GM21737 (cell line): Measurements from ENCODE around the gene GUSB.

Experiments used
- ATAC-seq: cut with Tn5 transposase; IDR thresholded peaks from one replicate; pipeline ENCODE4 v1.9.1; 2021; ENCODE audit warnings: mild to moderate bottlenecking, moderate library complexity; ENCODE audit not compliant: unreplicated experiment

Gene GUSB

GRCh38 chr7:65938336-65938895 lies 43.6 kb downstream of the GUSB start:
- ATAC-seq = no peak

- no peak for ATAC-seq
These were observed 44.7 kb downstream of the GUSB start for GRCh38 chr7:65937296-65937695.

GRCh38 chr7:65931685-65932084 lies 50.3 kb downstream of the GUSB start:
- no peak for ATAC-seq

GRCh38 chr7:65927489-65928448 lies 54.2 kb downstream of the GUSB start:
- no peak for ATAC-seq

- ATAC-seq = no peak
These were observed 55.4 kb downstream of the GUSB start for GRCh38 chr7:65926588-65926987.

- no peak for ATAC-seq
These were observed 57.0 kb downstream of the GUSB start for GRCh38 chr7:65925040-65925439.

GRCh38 chr7:65924193-65924592 lies 57.8 kb downstream of the GUSB start:
- no peak for ATAC-seq

- ATAC-seq = no peak
These were observed 58.7 kb downstream of the GUSB start for GRCh38 chr7:65923316-65923715.

GRCh38 chr7:65915921-65916657 lies 65.9 kb downstream of the GUSB start:
- ATAC-seq = no peak

GRCh38 chr7:65912237-65912636 lies 69.8 kb downstream of the GUSB start:
- ATAC-seq = no peak
